K562 (cell line): ENCODE measurements around the gene THOP1. TPM values are rescaled to one million over a fixed set of nuclear protein-coding genes. Genes with fewer than 3 reads are reported as not detected.
A peak's percentile ranks its signal among the peaks of the same experiment; 100 is the strongest.

Experiments used
- ATAC-seq: fragments of 200-7000 bp; cut with Tn5 transposase; 3 replicates; pipeline ENCODE4 v1.9.1; 2020; ENCODE audit warnings: moderate library complexity
- BruUV-seq: library from RNA; stranded (reverse); fragments of 400-500 nt; replicated peaks from 2 replicates; lab custom pipeline; 2021; lab: Mats Ljungman, UMichigan
- CTCF ChIA-PET: fragments of 300-600 bp; formaldehyde crosslinking; extraction: SDS; loops from one replicate; lab custom pipeline; 2021; ENCODE audit warnings: low intra/inter-chr PET ratio; lab: Yijun Ruan, JAX
- POLR2A ChIA-PET: fragments of 300-600, 350-650 bp; sonication (Branson Sonifier 250); formaldehyde crosslinking; extraction: SDS; loops from one replicate; lab custom pipeline; 2021; ENCODE audit warnings: antibody characterized with exemption, inconsistent platforms; lab: Yijun Ruan, JAX
- DNase-seq, 4 experiments: peaks; one replicate each; pipeline versions ENCODE4 v3.0.0 to v3.0.0-alpha.2; 2011 to 2018; ENCODE audit warnings: low spot score in 3 of 4, mixed read lengths in 3 of 4; ENCODE audit errors: extremely low read depth in 1 of 4
- FAIRE-seq: peaks from 2 replicates; lab custom pipeline; 2011; peaks lifted over from hg19 to GRCh38; lab: Jason Lieb, UNC
- H2AFZ ChIP-seq: 2 replicates; pipeline ENCODE4 v1.6.0; 2011; ENCODE audit warnings: low read depth, low read length, control low read depth, inconsistent platforms
- H3K27ac ChIP-seq: fragments of 200-600 bp; 3 replicates; pipeline ENCODE4 v1.8.0; 2011; ENCODE audit warnings: low read depth, mild to moderate bottlenecking, control low read depth, inconsistent platforms, low read length, moderate library complexity, mixed read lengths; ENCODE audit errors: extremely low read depth
- H3K27me3 ChIP-seq, 2 experiments: fragments of 300-600 bp in 1 of 2; 2 replicates in 1 of 2; 3 replicates in 1 of 2; pipeline versions ENCODE4 v1.6.0 to v1.8.0; 2011; ENCODE audit warnings: inconsistent platforms in 2 of 2, low read length in 2 of 2, mild to moderate bottlenecking in 1 of 2, mixed read lengths in 1 of 2, moderate library complexity in 1 of 2; ENCODE audit not compliant: control insufficient read depth in 2 of 2, insufficient read depth in 2 of 2
- H3K36me3 ChIP-seq: fragments of 300-600 bp; 3 replicates; pipeline ENCODE4 v1.8.0; 2011; ENCODE audit warnings: mild to moderate bottlenecking, low read length, inconsistent platforms; ENCODE audit not compliant: control insufficient read depth, insufficient read depth
- H3K4me1 ChIP-seq, 2 experiments: fragments of 200-600 bp in 1 of 2; replicated peaks in 1 of 2; 2 replicates in 1 of 2; 3 replicates in 1 of 2; pipeline versions ENCODE4 v1.5.1 to v1.8.0; 2011; ENCODE audit warnings: inconsistent platforms in 2 of 2, low read length in 2 of 2, mild to moderate bottlenecking in 1 of 2, mixed read lengths in 1 of 2, moderate library complexity in 1 of 2; ENCODE audit not compliant: control insufficient read depth in 2 of 2, insufficient read depth in 2 of 2
- H3K4me2 ChIP-seq: 2 replicates; pipeline ENCODE4 v1.6.1; 2011; ENCODE audit warnings: low read length, control low read depth, inconsistent platforms, mixed read lengths; ENCODE audit not compliant: insufficient read depth
- H3K4me3 ChIP-seq: fragments of 200-600 bp; sonication (generic), shearing (Covaris generic); 2 replicates; pipeline ENCODE4 v1.5.1; 2016; ENCODE audit warnings: control low read depth, inconsistent platforms
- H3K79me2 ChIP-seq: fragments of 200-600 bp; 3 replicates; pipeline ENCODE4 v1.8.0; 2011; ENCODE audit warnings: low read length, inconsistent platforms; ENCODE audit not compliant: control insufficient read depth, insufficient read depth
- H3K9ac ChIP-seq, 2 experiments: 2 replicates each; pipeline versions ENCODE4 v1.6.0 to v1.6.1; 2011; ENCODE audit warnings: low read depth in 2 of 2, low read length in 2 of 2, control low read depth in 1 of 2, inconsistent platforms in 1 of 2, mild to moderate bottlenecking in 1 of 2, mixed read lengths in 1 of 2; ENCODE audit not compliant: insufficient read depth in 1 of 2
- H3K9me1 ChIP-seq: one replicate; pipeline ENCODE4 v1.6.0; 2011; ENCODE audit warnings: inconsistent platforms, mild to moderate bottlenecking, low read length, moderate library complexity; ENCODE audit not compliant: control insufficient read depth, insufficient read depth
- H3K9me3 ChIP-seq: replicated peaks from 2 replicates; pipeline ENCODE4 v1.5.1; 2011; ENCODE audit warnings: low read depth, low read length, inconsistent platforms; ENCODE audit not compliant: control insufficient read depth, insufficient read depth
- H4K20me1 ChIP-seq: replicated peaks from 2 replicates; pipeline ENCODE4 v1.6.1; 2011; ENCODE audit warnings: low read length, inconsistent platforms, mixed read lengths; ENCODE audit not compliant: control insufficient read depth, insufficient read depth
- PHB ChIP-seq: fragments of 250-450 bp; sonication (Bioruptor Pico); IDR thresholded peaks from 2 replicates; pipeline ENCODE4 v1.5.0; 2021
- POLR2G ChIP-seq: fragments of 200-400 bp; formaldehyde crosslinking; IDR thresholded peaks from 2 replicates; pipeline ENCODE4 v1.6.1; 2017; ENCODE audit warnings: low read depth, mild to moderate bottlenecking, antibody characterized with exemption, low read length, moderate library complexity
- RBM22 ChIP-seq: fragments of 200-400 bp; formaldehyde crosslinking; IDR thresholded peaks from 2 replicates; pipeline ENCODE4 v1.6.1; 2018; ENCODE audit warnings: low read length, low read depth; ENCODE audit not compliant: poor library complexity, severe bottlenecking
- WGBS: fragments of 100-300 bp; shearing (Covaris generic); methylation state at CpG from one replicate; pipeline ENCODE4 v1.1.6; 2016; ENCODE audit warnings: low coverage, mixed read lengths; ENCODE audit not compliant: insufficient coverage; ENCODE audit errors: missing lambda C conversion rate; 5-methylcytosine and 5-hydroxymethylcytosine counted together
- in situ Hi-C: fragments of 300-500 bp; cut with MboI; formaldehyde crosslinking; loops from 4 replicates; pipeline ENCODE4 v1.15.0; 2018; ENCODE audit warnings: inconsistent platforms, mixed read lengths
- intact Hi-C: fragments of 100-400 bp; cut with micrococcal nuclease; formaldehyde crosslinking; loops from 2 replicates; pipeline ENCODE4 v1.14.2; 2022
- polyA plus RNA-seq, 8 experiments: library from polyadenylated mRNA; depleted of rRNA in 4 of 8; stranded (reverse) in 5 of 8; unstranded in 3 of 8; fragments of >200 nt; fragmentation: Nextera tagmentation in 2 of 8; fragmentation: Illumina TruSeq in 1 of 8; extraction: Ambion mirVana in 2 of 8; extraction: Trizol in 1 of 8; gene quantifications; 2 replicates each; pipeline versions ENCODE4 v1.2.1 to v1.2.3, GENCODE V29; 2011 to 2014; ENCODE audit warnings: inconsistent platforms in 1 of 8, missing spikeins in 1 of 8
- total RNA-seq, 7 experiments: library from RNA; depleted of rRNA in 6 of 7; stranded (reverse); fragments of >200 nt in 6 of 7; fragmentation: Illumina TruSeq in 2 of 7; extraction: Trizol in 2 of 7; gene quantifications; 2 replicates each; pipeline versions ENCODE4 v1.2.1 to v1.2.3, GENCODE V29; 2011 to 2021; ENCODE audit warnings: low replicate concordance in 1 of 7
- TF ChIP-seq, protein P1 (sequence below): fragments of 450-650 bp; formaldehyde crosslinking; IDR thresholded peaks from 2 replicates; pipeline ENCODE4 v1.4.0; 2020; ENCODE audit warnings: mild to moderate bottlenecking
- TF ChIP-seq, protein P2 (sequence below): sonication (generic); formaldehyde crosslinking; IDR thresholded peaks from 2 replicates; pipeline ENCODE4 v1.9.0; 2022; ENCODE audit warnings: mild to moderate bottlenecking, missing genetic modification reagents
- TF ChIP-seq, protein P3 (sequence below): sonication (generic); formaldehyde crosslinking; IDR thresholded peaks from 2 replicates; pipeline ENCODE4 v1.8.1; 2023; ENCODE audit warnings: mild to moderate bottlenecking, missing genetic modification reagents

The THOP1 gene
- total and polyA plus RNA-seq, 9 of the 15 experiments (the other 6 are each of a cell fraction or from before 2014, with no cell fraction given), result 1.3 to 255 (median 96.1) TPM

DNA sequence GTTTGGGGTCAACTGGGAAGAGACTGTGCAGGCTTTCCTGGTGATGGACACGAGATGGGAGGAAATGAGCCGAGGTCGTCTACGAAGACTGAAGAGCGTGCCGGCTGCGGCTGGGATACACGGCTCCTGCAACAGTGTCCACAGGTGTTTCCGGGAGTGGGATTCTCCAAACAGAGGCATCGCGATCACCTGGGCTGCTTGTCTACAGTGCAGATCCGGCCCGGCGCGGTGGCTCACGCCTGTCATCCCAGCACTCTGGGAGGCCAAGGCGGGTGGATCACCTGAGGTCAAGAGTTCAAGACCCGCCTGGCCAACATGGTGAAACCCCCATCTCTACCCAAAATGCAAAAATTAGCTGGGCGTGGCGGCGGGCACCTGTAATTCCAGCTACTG, 33.9 kb upstream of the THOP1 start (continued):
- TF ChIP-seq, protein P1, sequence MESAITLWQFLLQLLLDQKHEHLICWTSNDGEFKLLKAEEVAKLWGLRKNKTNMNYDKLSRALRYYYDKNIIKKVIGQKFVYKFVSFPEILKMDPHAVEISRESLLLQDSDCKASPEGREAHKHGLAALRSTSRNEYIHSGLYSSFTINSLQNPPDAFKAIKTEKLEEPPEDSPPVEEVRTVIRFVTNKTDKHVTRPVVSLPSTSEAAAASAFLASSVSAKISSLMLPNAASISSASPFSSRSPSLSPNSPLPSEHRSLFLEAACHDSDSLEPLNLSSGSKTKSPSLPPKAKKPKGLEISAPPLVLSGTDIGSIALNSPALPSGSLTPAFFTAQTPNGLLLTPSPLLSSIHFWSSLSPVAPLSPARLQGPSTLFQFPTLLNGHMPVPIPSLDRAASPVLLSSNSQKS (CRISPR knock-in tag), result no peak
- TF ChIP-seq, protein P2, sequence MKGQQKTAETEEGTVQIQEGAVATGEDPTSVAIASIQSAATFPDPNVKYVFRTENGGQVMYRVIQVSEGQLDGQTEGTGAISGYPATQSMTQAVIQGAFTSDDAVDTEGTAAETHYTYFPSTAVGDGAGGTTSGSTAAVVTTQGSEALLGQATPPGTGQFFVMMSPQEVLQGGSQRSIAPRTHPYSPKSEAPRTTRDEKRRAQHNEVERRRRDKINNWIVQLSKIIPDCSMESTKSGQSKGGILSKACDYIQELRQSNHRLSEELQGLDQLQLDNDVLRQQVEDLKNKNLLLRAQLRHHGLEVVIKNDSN, result no peak

DNA sequence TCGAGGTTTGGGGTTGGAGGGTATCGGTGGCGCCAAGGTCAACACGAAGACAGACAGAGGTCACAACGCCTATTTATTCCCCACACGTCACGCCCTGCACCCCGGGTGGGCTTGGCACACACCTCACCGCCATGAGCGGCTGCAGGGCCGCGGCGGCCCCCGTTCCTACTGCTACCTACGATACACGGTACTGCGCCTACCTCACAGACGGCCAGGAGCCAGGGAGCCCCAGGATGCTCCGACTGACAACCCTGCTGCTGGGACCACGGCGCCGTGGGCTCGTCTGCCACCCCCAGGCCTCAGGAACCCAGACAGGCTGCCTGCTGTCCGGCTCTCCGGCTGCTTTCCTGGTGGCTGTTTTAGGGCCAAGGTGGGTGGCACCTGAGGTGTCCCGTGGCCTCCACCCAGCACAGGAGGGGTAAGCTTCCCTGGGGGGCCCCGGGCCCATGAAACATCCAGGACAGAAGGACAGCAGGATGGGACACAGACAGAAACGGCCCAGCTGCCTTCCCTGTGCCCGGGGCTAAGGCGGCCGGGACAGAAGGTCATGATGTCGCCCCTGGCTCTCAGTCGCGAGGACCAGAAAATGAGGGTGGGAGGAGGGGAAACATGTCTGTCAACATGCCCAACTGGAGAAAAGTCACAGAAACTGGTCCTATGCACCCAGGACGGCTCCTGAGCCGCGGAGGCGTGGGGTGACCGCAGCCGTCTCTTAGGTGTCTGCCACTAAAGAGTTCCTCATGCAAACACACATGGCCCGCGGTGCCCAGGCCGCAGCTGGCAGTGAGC, 30.4 kb upstream of the THOP1 start:
- ChIA-PET CTCF (no interaction called here), POLR2A (interaction anchor here (0.6 to 1.6 kb wide), 2 partner anchors 16 to 196 kb away, joined by 3 to 4 read pairs; partner anchors contain the start of gene SLC39A3)
- ATAC-seq (no peak), FAIRE-seq (no peak), DNase-seq (no peak)
- Histone ChIP-seq H3K9ac (no peak overlapping the region; a peak in 1 of 4 replicates), H2AFZ (no peak overlapping the region), H3K79me2 (no peaks in the 10 kb centered on the region), H4K20me1 (no peaks in the 10 kb centered on the region), H3K27ac (no peak overlapping the region), H3K4me2 (no peak overlapping the region), H3K4me3 (no peak overlapping the region), H3K36me3 (peaks cover 63% of the 10 kb centered on the region; the same call in 2 of the 3 replicates), H3K9me1 (no peaks in the 10 kb centered on the region), H3K27me3 (no peaks in the 10 kb centered on the region), H3K4me1 (peaks cover 0 to 14% of the 10 kb centered on the region in 2 experiments; a peak in 1 of 5 replicates), H3K9me3 (no peaks in the 10 kb centered on the region)
- TF ChIP-seq RBM22 (peak; percentile 89), POLR2G (peak; percentile 66), PHB (CRISPR knock-in tag) (no peak)
- TF ChIP-seq, protein P3, sequence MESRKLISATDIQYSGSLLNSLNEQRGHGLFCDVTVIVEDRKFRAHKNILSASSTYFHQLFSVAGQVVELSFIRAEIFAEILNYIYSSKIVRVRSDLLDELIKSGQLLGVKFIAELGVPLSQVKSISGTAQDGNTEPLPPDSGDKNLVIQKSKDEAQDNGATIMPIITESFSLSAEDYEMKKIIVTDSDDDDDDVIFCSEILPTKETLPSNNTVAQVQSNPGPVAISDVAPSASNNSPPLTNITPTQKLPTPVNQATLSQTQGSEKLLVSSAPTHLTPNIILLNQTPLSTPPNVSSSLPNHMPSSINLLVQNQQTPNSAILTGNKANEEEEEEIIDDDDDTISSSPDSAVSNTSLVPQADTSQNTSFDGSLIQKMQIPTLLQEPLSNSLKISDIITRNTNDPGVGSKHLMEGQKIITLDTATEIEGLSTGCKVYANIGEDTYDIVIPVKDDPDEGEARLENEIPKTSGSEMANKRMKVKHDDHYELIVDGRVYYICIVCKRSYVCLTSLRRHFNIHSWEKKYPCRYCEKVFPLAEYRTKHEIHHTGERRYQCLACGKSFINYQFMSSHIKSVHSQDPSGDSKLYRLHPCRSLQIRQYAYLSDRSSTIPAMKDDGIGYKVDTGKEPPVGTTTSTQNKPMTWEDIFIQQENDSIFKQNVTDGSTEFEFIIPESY (CRISPR knock-in tag), result peak; percentile 45; the same call in 1 of the 2 replicates
- 98% methylated on average over 28 of the region's 43 CpGs for WGBS
- intact Hi-C loops, result no loop called here
- in situ Hi-C loops, result no loop called here
- BruUV-seq, result TSS peak; percentile 41
